ENCODE measurements around the gene EIF2D. TPM values are rescaled to one million over a fixed set of nuclear protein-coding genes. Genes with fewer than 3 reads are reported as not detected.
A peak's percentile ranks its signal among the peaks of the same experiment; 100 is the strongest.
"Not testable (repeated sequence)": the region's sequence is repeated elsewhere in the genome, so short reads cannot be mapped to it uniquely, and the experiment has no call there.

EIF2D gene
- total and polyA plus RNA-seq, 7 donors = 21.4 to 41.8 (median 35.7) TPM

DNA sequence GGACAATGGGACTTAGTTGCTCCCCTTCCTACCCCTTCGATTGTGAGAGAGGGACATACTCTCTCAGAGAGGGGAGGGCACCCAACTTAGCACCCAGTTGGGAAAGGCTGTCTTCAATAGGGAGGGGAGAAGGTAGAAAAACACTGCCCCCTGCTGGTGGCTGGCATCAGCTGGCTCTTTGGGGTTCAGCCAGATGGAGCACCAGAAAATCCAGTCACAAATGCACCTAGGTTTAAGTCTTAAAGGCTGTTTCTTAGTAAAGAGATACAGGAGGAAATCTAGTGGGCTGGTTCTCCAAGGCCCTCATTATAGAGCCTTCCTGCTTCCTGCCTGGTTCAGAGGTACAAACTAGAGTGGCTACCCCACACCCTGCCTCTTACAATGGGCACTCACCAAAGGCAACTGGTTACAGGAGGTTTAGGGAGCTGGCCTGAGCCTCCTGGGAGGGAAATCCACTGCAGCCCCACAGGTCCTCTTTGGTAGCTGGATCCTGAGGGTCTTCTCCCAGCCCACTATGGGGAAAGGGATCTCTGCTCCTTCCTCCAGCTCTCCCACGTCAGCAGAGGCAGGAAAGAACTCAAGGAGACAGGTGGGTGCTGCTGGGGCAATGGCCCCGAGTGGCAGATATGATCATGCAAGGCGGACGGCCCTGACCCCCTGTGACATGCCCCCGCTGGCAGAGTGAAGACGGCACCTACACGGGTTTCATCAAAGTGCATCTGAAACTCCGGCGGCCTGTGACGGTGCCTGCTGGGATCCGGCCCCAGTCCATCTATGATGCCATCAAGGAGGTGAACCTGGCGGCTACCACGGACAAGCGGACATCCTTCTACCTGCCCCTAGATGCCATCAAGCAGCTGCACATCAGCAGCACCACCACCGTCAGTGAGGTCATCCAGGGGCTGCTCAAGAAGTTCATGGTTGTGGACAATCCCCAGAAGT, 28.3 kb downstream of the EIF2D start:
- DNase-seq (peak; percentile 75 to 83), ATAC-seq (peak; percentile 42 to 68 (median 46))
- Histone ChIP-seq H3K9me3 (no peaks in the 10 kb centered on the region), H3K36me3 (ENCODE audit: insufficient read depth in 1 of 2, low read depth in 1 of 2) (peaks cover 0 to 43% of the 10 kb centered on the region in 2 donors), H3K27me3 (ENCODE audit: insufficient read depth in 3 of 3, low read length in 2 of 3) (no peaks in the 10 kb centered on the region), H3K4me1 (peaks cover 16% of the 10 kb centered on the region), H3K4me3 (no peak overlapping the region), H3K27ac (no peak overlapping the region)
- 83 to 88% (median 84%) methylated on average over 16 of the region's 16 CpGs for WGBS, 3 donors
- intact Hi-C loops (cut with DNase I) = loop anchor here (1.0 to 5.0 kb wide), 4 partner anchors 39 to 94 kb away; no protein-coding TSS in a partner anchor
- TF ChIP-seq, protein P1, sequence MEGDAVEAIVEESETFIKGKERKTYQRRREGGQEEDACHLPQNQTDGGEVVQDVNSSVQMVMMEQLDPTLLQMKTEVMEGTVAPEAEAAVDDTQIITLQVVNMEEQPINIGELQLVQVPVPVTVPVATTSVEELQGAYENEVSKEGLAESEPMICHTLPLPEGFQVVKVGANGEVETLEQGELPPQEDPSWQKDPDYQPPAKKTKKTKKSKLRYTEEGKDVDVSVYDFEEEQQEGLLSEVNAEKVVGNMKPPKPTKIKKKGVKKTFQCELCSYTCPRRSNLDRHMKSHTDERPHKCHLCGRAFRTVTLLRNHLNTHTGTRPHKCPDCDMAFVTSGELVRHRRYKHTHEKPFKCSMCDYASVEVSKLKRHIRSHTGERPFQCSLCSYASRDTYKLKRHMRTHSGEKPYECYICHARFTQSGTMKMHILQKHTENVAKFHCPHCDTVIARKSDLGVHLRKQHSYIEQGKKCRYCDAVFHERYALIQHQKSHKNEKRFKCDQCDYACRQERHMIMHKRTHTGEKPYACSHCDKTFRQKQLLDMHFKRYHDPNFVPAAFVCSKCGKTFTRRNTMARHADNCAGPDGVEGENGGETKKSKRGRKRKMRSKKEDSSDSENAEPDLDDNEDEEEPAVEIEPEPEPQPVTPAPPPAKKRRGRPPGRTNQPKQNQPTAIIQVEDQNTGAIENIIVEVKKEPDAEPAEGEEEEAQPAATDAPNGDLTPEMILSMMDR (IDR thresholded peaks at IDR 0.05) = peak; percentile 96

DNA sequence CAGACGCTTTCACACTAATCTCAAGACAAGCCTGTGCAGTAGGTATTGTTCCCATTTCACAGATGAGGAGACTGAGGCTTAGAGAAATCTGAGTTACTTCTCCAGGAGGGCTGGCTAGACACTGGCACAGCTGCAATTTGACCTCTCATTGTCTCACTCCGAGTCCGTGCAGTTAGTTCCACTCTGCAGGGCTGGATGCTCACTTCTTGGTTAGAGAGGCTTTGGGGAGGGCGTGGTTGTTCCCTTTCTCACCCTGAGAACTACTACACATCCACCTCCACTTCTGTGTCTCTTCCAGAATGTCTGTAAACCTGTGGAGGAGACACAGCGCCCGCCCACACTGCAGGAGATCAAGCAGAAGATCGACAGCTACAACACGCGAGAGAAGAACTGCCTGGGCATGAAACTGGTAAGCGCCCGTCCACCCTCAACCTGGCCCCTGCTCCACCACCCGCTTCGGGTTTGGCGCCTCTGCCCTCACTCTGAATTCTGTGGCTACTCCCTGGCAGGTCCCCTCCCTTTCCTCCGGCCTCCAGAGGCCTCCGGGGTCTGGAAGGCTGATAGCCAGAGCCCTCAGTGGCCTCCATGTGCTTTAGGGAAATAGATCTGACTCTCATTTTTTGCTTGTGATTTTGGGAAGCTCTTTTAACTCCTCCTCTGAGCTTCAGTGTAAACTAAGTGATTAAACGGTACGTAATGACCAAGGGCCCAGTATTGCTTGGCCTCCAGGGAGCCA, 29.1 kb downstream of the EIF2D start:
- WGBS, 3 donors = 77 to 86% (median 86%) methylated on average over 18 of the region's 18 CpGs
- no peak for ATAC-seq
- Histone ChIP-seq H3K9me3 (no peaks in the 10 kb centered on the region), H3K36me3 (ENCODE audit: insufficient read depth in 1 of 2, low read depth in 1 of 2) (peaks cover 0 to 34% of the 10 kb centered on the region in 2 donors), H3K27ac (no peak overlapping the region), H3K4me3 (no peak overlapping the region), H3K27me3 (ENCODE audit: insufficient read depth in 3 of 3, low read length in 2 of 3) (no peaks in the 10 kb centered on the region), H3K4me1 (peaks cover 22% of the 10 kb centered on the region)
- DNase-seq = no peak
- intact Hi-C loops (cut with DNase I) = loop anchor here (1.0 to 5.0 kb wide), 2 partner anchors 38 to 91 kb away; no protein-coding TSS in a partner anchor
- TF ChIP-seq, protein P1 (IDR thresholded peaks at IDR 0.05) = no peak

GRCh38 chr1:206582537-206582936, 29.7 kb downstream of the EIF2D start:
- H3K4me1 ChIP-seq = peaks cover 22% of the 10 kb centered on the region
- TF ChIP-seq, protein P1 (IDR thresholded peaks at IDR 0.05) = no peak
- H3K4me3 ChIP-seq = no peak overlapping the region
- peaks cover 0 to 28% of the 10 kb centered on the region in 2 donors for H3K36me3 ChIP-seq (ENCODE audit: insufficient read depth in 1 of 2, low read depth in 1 of 2)
- ATAC-seq (no peak), DNase-seq (no peak)
- intact Hi-C loops (cut with DNase I) = loop anchor here in 1 of 2 donors (5.0 kb wide), 1 partner anchor 90 kb away; no protein-coding TSS in a partner anchor
- H3K27me3 ChIP-seq (ENCODE audit: insufficient read depth in 3 of 3, low read length in 2 of 3) = no peaks in the 10 kb centered on the region
- H3K9me3 ChIP-seq = no peaks in the 10 kb centered on the region
- WGBS, 3 donors = 92 to 94% (median 93%) methylated on average over 5 of the region's 5 CpGs
- no peak overlapping the region for H3K27ac ChIP-seq

DNA sequence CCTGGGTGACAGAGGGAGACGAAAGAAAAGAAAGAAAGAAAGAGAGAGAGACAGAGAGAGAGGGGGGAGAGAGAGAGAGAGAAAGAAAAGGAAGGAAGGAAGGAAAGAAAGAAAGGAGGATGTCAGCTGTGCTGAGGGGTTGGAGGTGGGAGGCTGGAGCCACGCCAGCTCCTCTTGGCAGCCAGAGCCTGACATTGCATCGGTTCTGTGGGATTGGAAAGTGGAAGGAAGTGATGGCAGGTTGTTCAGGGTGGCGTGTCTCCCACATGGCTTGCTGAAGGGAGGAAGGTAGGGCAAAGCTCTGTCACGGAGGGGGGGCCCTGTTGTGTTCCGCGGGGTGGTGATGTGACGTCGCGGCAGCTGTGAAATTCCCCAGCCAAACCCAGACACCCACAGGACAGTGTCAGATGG, 30.7 kb downstream of the EIF2D start:
- Histone ChIP-seq H3K27ac (no peak overlapping the region), H3K27me3 (ENCODE audit: insufficient read depth in 3 of 3, low read length in 2 of 3) (no peaks in the 10 kb centered on the region), H3K4me3 (no peak overlapping the region), H3K4me1 (peaks cover 22% of the 10 kb centered on the region), H3K9me3 (no peaks in the 10 kb centered on the region), H3K36me3 (ENCODE audit: insufficient read depth in 1 of 2, low read depth in 1 of 2) (peaks cover 0 to 19% of the 10 kb centered on the region in 2 donors)
- no peak for ATAC-seq
- TF ChIP-seq, protein P1 (IDR thresholded peaks at IDR 0.05) = no peak
- intact Hi-C loops (cut with DNase I) = loop anchor here in 1 of 2 donors (5.0 kb wide), 1 partner anchor 89 kb away; no protein-coding TSS in a partner anchor
- 47 to 54% (median 49%) methylated on average over 10 of the region's 10 CpGs for WGBS, 3 donors
- no peak for DNase-seq

DNA sequence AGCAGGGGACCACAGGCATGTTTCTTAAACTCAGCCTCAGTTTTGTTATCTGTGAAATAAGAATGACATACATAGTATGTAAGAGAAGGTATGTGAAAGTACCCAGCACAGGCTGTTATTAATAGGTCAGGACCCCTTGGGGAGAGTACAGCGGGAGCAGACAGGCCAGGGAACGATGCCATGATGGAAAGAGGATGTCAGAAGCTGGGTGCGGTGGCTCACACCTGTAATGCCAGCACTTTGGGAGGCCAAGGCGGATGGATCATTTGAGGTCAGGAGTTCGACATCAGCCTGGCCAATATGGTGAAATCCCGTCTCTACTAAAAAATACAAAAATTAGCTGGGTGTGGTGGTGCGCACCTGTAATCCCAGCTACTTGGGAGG, 31.2 kb downstream of the EIF2D start:
- not testable (repeated sequence) for H3K27me3 ChIP-seq (ENCODE audit: insufficient read depth in 3 of 3, low read length in 2 of 3); DNase-seq; H3K27ac ChIP-seq; H3K4me3 ChIP-seq; ATAC-seq; H3K9me3 ChIP-seq
- intact Hi-C loops (cut with DNase I) = loop anchor here in 1 of 2 donors (5.0 kb wide), 1 partner anchor 89 kb away; no protein-coding TSS in a partner anchor
- peaks cover 0 to 15% of the 10 kb centered on the region in 2 donors for H3K36me3 ChIP-seq (ENCODE audit: insufficient read depth in 1 of 2, low read depth in 1 of 2)
- 93 to 97% (median 95%) methylated on average over 7 of the region's 7 CpGs for WGBS, 3 donors
- peaks cover 22% of the 10 kb centered on the region for H3K4me1 ChIP-seq
